T-helper 2 cell treated with Interferon-gamma antibody and Interleukin-4, amounts not matched to agents 5 μg/mL and 100 μg/mL, for 36 hours (primary cell): ENCODE results near the gene CTNNA1.

ENCODE experiments used
- DNase-seq: peaks from one replicate; pipeline ENCODE4 v3.0.0; 2021; ENCODE audit warnings: low spot score
- H3K27ac Mint-ChIP-seq: one replicate; pipeline ENCODE4 v1.8.0; 2021; ENCODE audit warnings: mild to moderate bottlenecking, mixed read lengths
- H3K27me3 Mint-ChIP-seq: one replicate; pipeline ENCODE4 v1.8.0; 2021; ENCODE audit warnings: low read depth, mixed read lengths
- H3K36me3 Mint-ChIP-seq: one replicate; pipeline ENCODE4 v1.8.0; 2021; ENCODE audit warnings: low read depth, mixed read lengths
- H3K4me1 Mint-ChIP-seq: one replicate; pipeline ENCODE4 v1.8.0; 2021; ENCODE audit warnings: low read depth, mixed read lengths
- H3K4me3 Mint-ChIP-seq: one replicate; pipeline ENCODE4 v1.8.0; 2022; ENCODE audit warnings: mild to moderate bottlenecking, moderate library complexity, mixed read lengths
- H3K9me3 Mint-ChIP-seq: one replicate; pipeline ENCODE4 v1.8.0; 2021; ENCODE audit warnings: mixed read lengths

The CTNNA1 gene

DNA sequence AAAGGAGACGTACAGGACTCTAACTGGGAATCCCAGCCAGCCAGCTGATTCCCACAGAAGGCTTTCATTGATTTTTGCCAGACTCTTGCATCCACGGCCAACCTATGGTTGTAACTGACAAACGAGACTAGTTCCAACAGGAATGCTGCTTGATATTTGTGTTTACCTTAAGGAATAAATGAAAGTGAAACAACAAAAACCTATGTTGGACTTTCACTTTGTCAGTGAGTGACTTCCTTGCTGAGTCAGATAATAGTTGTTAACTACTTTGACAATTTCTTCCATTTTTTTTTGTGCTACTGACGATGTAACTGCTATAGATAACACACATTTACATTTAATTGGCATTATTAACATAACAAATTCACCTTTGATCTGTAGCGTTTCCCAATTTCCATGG, 185.3 kb downstream of the CTNNA1 start:
- H3K4me1 Mint-ChIP-seq = peaks cover 14% of the 10 kb centered on the region
- H3K27me3 Mint-ChIP-seq = no peaks in the 10 kb centered on the region
- no peak overlapping the region for H3K4me3 Mint-ChIP-seq
- no peak overlapping the region for H3K27ac Mint-ChIP-seq
- H3K9me3 Mint-ChIP-seq = no peaks in the 10 kb centered on the region
- H3K36me3 Mint-ChIP-seq = no peaks in the 10 kb centered on the region
- no peak for DNase-seq

- no peaks in the 10 kb centered on the region for H3K27me3 Mint-ChIP-seq
- H3K9me3 Mint-ChIP-seq = no peaks in the 10 kb centered on the region
- H3K27ac Mint-ChIP-seq = no peak overlapping the region
- H3K4me1 Mint-ChIP-seq = peaks cover 17% of the 10 kb centered on the region
- DNase-seq = no peak
- no peak overlapping the region for H3K4me3 Mint-ChIP-seq
- no peaks in the 10 kb centered on the region for H3K36me3 Mint-ChIP-seq
These were observed 188.8 kb downstream of the CTNNA1 start for GRCh38 chr5:138942066-138942465.

- Mint-ChIP-seq H3K4me3 (no peak overlapping the region), H3K27me3 (no peaks in the 10 kb centered on the region), H3K27ac (no peak overlapping the region), H3K9me3 (no peaks in the 10 kb centered on the region), H3K36me3 (no peaks in the 10 kb centered on the region), H3K4me1 (peaks cover 17% of the 10 kb centered on the region)
- no peak for DNase-seq
These were observed 189.6 kb downstream of the CTNNA1 start for GRCh38 chr5:138942861-138943260.

DNA sequence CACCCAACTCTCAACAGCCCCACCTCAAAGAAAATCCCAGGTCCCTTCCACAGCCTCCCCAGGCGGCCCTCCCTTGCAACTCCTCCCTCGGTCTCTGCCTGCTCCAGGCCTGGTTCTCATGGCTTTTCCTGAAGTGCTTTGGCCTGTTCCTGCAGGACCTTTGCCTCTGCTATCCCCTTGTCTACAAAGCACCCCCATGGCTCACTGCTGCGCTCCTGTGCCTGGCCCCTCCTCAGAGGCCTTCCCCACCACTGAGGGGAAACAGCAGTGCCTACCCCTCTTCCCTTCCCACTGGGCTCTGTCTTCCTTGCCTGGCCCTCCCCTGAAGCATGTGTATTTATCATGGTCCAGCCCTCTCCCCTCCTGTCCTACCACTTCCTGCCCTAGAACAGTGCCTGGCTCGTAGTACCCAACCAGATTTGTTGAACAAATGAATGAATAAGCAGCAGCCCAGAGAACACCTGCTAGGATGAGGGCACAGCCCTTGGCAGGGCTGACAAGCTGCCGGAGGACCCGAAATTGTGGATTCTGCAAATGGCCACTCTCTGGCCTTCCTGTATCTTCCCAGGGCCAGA, 190.5 kb downstream of the CTNNA1 start:
- no peak for DNase-seq
- H3K4me1 Mint-ChIP-seq = peaks cover 12% of the 10 kb centered on the region
- no peaks in the 10 kb centered on the region for H3K27me3 Mint-ChIP-seq
- no peaks in the 10 kb centered on the region for H3K9me3 Mint-ChIP-seq
- H3K27ac Mint-ChIP-seq = no peak overlapping the region
- no peaks in the 10 kb centered on the region for H3K36me3 Mint-ChIP-seq
- no peak overlapping the region for H3K4me3 Mint-ChIP-seq

GRCh38 chr5:138944527-138945322, 191.5 kb downstream of the CTNNA1 start:
- no peak overlapping the region for H3K4me3 Mint-ChIP-seq
- no peaks in the 10 kb centered on the region for H3K27me3 Mint-ChIP-seq
- no peak for DNase-seq
- H3K9me3 Mint-ChIP-seq = no peaks in the 10 kb centered on the region
- H3K4me1 Mint-ChIP-seq = peaks cover 9% of the 10 kb centered on the region
- no peak overlapping the region for H3K27ac Mint-ChIP-seq
- H3K36me3 Mint-ChIP-seq = no peaks in the 10 kb centered on the region

GRCh38 chr5:138945421-138946240, 192.4 kb downstream of the CTNNA1 start:
- H3K27me3 Mint-ChIP-seq = no peaks in the 10 kb centered on the region
- H3K27ac Mint-ChIP-seq = peak overlapping the region; percentile 21
- no peaks in the 10 kb centered on the region for H3K9me3 Mint-ChIP-seq
- H3K4me3 Mint-ChIP-seq = no peak overlapping the region
- no peak for DNase-seq
- peaks cover 7% of the 10 kb centered on the region for H3K4me1 Mint-ChIP-seq
- no peaks in the 10 kb centered on the region for H3K36me3 Mint-ChIP-seq

DNA sequence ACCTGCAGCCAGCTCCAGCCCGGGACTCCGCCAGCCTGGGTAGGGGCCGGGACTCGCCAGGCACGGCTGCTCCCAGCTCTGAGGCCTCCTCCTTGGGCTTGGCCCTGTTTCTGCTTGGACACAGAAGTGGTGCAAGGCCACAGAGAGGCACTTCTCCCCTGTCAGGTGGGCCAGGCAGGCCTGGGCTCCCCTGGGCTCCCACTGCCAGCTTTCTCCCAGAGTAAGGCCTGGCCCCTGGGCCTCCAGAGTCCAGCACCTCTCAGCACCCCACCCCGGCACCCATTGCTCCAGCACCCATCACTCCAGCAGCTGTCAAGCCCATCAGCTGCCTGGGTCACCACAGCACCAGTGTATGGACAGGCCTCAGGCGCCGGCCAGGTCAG, 193.0 kb downstream of the CTNNA1 start:
- DNase-seq = no peak
- H3K27ac Mint-ChIP-seq = no peak overlapping the region
- H3K36me3 Mint-ChIP-seq = no peaks in the 10 kb centered on the region
- no peak overlapping the region for H3K4me3 Mint-ChIP-seq
- H3K9me3 Mint-ChIP-seq = no peaks in the 10 kb centered on the region
- peaks cover 3% of the 10 kb centered on the region for H3K4me1 Mint-ChIP-seq
- no peaks in the 10 kb centered on the region for H3K27me3 Mint-ChIP-seq

- H3K27ac Mint-ChIP-seq = no peak overlapping the region
- peaks cover 3% of the 10 kb centered on the region for H3K4me1 Mint-ChIP-seq
- H3K9me3 Mint-ChIP-seq = no peaks in the 10 kb centered on the region
- DNase-seq = no peak
- no peaks in the 10 kb centered on the region for H3K36me3 Mint-ChIP-seq
- H3K27me3 Mint-ChIP-seq = no peaks in the 10 kb centered on the region
- H3K4me3 Mint-ChIP-seq = no peak overlapping the region
These were observed 193.8 kb downstream of the CTNNA1 start for GRCh38 chr5:138946831-138947560.

DNA sequence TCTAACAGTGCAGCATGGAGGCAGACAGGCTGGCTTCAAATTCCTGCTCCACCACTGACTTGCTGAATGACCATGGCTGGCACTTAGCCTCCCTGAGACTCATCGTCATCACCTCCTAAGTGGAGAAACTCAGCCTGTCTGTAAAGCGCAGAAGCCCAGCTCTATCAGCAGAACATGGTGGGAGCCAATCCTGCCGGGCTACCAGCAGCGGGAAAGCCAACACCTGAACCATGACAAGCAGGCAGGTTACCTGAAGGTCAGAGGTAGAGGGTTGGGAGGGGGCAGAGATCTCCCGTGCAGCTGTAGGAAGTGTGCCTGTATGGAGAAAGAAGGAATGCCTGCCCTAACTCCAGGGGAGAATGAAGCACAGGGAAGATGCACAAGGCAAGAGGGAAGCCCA, 194.6 kb downstream of the CTNNA1 start:
- no peak overlapping the region for H3K4me3 Mint-ChIP-seq
- no peak overlapping the region for H3K27ac Mint-ChIP-seq
- H3K9me3 Mint-ChIP-seq = no peaks in the 10 kb centered on the region
- no peaks in the 10 kb centered on the region for H3K36me3 Mint-ChIP-seq
- H3K27me3 Mint-ChIP-seq = no peaks in the 10 kb centered on the region
- no peak for DNase-seq
- H3K4me1 Mint-ChIP-seq = peaks cover 3% of the 10 kb centered on the region

GRCh38 chr5:138948471-138949222, 195.4 kb downstream of the CTNNA1 start:
- Mint-ChIP-seq H3K9me3 (no peaks in the 10 kb centered on the region), H3K4me3 (no peak overlapping the region), H3K36me3 (no peaks in the 10 kb centered on the region), H3K4me1 (peaks cover 10% of the 10 kb centered on the region), H3K27me3 (no peaks in the 10 kb centered on the region), H3K27ac (no peak overlapping the region)
- no peak for DNase-seq

- Mint-ChIP-seq H3K36me3 (no peaks in the 10 kb centered on the region), H3K27ac (no peak overlapping the region), H3K4me3 (no peak overlapping the region), H3K27me3 (no peaks in the 10 kb centered on the region), H3K9me3 (no peaks in the 10 kb centered on the region), H3K4me1 (peaks cover 12% of the 10 kb centered on the region)
- no peak for DNase-seq
These were observed 196.0 kb downstream of the CTNNA1 start for GRCh38 chr5:138949223-138949574.

DNA sequence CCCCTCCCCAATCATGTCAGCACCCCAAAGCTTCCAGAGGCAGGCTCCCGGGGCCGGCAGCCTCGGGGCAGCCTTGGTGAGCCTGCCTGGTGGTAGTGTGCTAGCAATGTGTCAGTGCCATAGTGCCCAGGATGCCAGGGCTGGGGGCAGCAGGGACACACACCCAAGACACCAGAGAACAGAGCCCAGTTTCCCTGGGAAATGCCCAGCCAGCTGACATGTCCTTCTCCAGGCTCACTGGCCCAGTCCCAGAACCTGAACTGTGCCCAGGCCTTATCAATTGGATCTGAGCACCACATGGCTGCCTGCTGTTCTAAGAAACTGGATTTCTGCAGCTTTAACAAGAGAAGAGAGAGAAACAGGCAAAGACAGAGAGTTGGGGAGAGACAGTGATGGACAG, 196.8 kb downstream of the CTNNA1 start:
- H3K4me3 Mint-ChIP-seq = no peak overlapping the region
- no peaks in the 10 kb centered on the region for H3K36me3 Mint-ChIP-seq
- peak overlapping the region; percentile 3 for H3K27ac Mint-ChIP-seq
- no peak for DNase-seq
- H3K4me1 Mint-ChIP-seq = peaks cover 11% of the 10 kb centered on the region
- H3K9me3 Mint-ChIP-seq = no peaks in the 10 kb centered on the region
- no peaks in the 10 kb centered on the region for H3K27me3 Mint-ChIP-seq

DNA sequence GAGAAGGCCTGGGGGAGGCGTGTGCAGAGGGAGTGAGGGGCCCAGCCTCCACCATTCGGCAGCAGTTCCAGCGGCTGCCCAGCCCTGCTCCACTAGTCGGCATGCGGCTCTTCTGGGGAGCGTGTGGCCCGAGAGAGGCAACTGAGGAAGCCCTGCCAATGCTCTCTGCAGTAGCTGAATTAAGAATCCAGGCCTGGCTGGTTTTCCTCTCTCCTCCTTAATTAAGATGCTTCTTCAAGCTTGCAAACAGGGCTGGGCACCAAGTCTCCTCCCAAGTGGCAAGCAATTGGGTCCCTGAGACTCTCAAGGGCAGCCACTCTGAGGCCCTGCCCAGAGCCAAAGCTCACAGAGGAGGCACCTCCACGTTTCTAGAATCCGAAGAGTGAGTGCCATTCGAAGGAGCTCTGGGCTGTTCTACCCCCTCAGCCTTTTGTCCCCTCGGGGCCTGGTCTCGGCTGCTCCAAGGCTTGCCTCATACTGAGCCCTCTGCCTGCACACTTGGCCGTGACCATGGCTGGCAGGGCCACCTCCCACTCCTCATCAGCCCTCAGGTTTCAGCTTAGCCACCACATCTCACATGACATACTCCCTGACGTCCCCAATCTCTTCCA, 197.3 kb downstream of the CTNNA1 start:
- H3K27ac Mint-ChIP-seq = peak overlapping the region; percentile 3
- H3K9me3 Mint-ChIP-seq = no peaks in the 10 kb centered on the region
- H3K36me3 Mint-ChIP-seq = no peaks in the 10 kb centered on the region
- H3K4me1 Mint-ChIP-seq = peaks cover 11% of the 10 kb centered on the region
- H3K27me3 Mint-ChIP-seq = no peaks in the 10 kb centered on the region
- no peak for DNase-seq
- no peak overlapping the region for H3K4me3 Mint-ChIP-seq
